Measurements from ENCODE around the gene ONECUT1.

Gene ONECUT1

GRCh38 chr15:52780172-52780980 is 9.8 kb downstream of the ONECUT1 start:
- DNase-seq, result peak; percentile 9

DNA sequence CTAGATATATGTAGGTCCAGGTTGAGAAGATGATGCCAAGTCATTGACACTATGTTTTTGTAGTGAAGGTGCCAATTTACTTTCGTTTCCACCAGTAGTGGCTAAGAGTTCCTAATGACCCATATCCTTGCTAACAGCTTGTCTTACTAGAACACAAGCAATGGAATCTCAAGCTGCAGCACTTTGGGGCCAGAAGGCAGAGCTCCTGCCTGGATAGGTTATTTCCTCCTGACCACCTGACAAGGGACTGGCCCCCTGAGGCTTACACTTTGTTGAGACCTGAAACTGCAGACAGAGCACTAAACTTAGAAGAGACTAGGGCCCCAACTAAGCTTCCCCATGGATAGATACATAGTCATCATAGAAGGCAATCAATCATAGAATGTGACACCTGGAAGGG is 11.7 kb downstream of the ONECUT1 start:
- no peak for DNase-seq

GRCh38 chr15:52772766-52773165 is 17.4 kb downstream of the ONECUT1 start:
- no peak for DNase-seq

DNA sequence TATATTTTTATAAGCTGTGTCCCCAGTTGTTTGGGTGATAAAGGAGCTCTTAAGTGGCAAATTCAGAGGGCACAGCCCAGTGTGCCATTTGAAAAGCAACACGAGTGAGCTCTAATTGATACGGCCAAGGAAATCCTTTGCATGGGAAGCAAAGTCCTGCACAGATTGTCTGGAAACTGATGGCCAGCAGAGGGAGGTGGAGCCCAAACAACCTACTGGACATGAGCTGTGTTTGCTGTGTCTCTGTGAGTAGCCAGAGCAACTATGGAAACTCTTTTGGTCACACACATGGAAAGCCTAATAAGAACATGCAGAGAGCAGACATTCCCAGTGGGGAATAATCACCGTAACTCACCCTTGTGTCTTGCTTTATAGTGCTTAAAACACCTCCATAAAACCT is 24.4 kb downstream of the ONECUT1 start:
- no peak for DNase-seq

DNA sequence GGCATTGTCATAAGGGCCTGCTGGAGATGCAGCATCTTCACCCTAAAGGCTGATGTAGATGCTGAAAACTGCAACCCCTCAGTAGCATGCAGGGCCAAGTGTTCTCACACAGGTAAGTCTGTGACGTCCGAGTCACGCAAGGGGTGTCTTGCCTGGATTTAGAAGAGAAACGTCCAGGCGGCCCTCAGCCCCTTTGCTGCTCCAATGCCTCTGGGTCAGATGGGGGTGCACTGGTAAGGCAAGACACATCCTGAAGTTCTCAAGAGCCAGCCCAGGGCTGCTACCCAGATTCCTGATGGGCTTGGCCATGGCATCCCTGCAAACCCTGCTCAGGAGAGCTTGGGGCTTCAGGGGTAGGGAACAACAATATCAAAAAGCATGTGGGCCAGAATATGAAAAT is 25.4 kb downstream of the ONECUT1 start:
- DNase-seq, result no peak

GRCh38 chr15:52762621-52763020 is 27.5 kb downstream of the ONECUT1 start:
- DNase-seq, result no peak

DNA sequence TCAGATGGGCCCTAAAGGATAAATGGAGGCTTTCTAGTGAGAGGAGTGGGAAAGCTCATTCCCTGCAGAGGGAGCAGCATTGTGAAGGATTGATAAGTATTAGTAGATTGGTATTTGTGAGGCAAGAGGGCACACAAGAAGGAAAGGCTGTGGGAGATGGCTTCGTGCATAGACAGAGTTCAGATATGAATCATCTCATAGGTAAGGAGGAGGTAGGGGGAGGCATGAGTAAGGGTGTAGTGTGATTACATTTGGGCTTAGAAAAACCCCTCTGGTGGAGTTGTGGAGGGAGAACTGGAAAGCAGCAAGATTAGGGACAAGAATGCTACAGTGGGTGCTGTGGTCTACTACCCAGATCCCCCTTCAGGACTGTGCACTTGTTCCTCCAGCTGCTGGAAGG is 29.6 kb downstream of the ONECUT1 start:
- no peak for DNase-seq

GRCh38 chr15:52759969-52760368 is 30.2 kb downstream of the ONECUT1 start:
- DNase-seq, result no peak

DNA sequence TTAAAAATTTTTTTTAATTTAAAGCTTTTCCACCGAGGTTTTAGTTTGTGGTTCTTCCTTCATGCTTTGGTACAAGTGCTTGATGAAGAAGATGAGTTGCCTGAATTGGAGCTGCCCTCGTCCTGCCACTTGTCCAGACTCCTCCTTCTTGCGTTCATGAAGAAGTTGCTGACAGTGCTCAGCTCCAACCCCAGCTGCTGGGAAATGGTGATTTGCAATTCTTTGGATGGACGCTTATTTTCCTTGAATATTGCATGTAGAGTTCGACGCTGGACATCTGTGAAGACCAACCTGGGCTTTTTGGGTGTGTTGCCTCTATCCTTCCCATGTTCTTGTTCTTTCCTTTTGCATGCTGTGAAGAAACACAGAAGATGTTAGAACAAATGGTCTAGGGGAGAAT is 32.6 kb downstream of the ONECUT1 start:
- DNase-seq, result no peak

- no peak for DNase-seq
Measured at GRCh38 chr15:52751522-52751921, 38.6 kb downstream of the ONECUT1 start.

DNA sequence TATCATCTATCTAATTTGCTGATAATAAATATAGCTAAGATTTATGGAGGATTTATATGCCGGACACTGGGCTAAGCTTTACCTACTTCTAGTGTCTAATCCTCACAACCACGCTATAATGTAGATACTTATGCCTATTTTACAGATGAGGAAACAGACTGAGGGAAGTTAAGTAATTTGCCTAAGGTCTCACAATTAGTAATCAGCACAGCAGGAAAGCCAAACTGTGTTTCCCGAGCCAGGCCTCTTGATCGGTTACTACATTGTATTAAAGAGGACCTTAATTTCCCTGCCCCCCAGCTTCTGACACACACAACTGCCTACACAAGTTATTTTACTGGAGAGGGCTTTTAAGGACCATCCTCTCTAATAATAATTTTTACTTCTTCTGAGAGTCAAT is 40.9 kb downstream of the ONECUT1 start:
- DNase-seq, result no peak

GRCh38 chr15:52746162-52746757 is 43.9 kb downstream of the ONECUT1 start:
- DNase-seq, result no peak

DNA sequence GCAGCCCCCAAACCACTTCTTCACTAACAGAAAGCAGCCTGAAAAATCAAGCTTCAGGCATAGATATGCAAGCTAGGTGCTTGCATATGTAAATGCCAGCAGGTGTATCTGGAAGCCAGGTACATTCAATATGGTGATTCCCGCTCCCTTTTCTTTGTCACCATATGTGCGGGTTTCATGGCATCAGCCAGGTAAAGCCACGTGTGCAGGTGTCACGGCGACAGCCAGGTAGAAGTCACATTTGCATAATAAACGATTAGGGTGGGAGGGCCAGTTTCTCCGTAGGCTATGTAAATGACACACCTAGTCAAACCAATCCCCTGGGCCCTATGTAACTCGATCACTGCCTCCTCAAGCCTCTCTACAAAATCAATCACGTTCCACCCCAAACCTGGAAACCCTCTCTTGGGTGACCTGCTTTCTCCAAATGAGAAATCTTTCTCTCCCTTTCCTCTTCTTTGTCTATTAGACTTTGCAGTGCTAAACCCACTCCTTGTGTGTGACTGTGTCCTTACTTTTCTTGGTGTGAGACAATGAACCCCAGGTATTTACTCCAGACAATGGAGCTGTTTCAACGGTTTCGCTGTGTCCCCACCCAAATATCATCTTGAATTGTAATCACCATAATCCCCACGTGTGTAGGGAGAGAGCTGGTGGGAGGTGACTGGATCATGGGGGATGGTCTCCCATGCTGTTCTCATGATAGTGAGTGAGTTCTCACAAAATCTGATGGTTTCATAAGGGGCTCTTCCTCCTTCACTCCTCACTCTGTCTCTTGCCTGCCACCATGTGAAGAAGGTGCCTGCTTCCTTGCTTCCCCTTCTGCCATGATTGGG is 44.6 kb downstream of the ONECUT1 start:
- no peak for DNase-seq

- no peak for DNase-seq
Measured at GRCh38 chr15:52738311-52738710, 51.8 kb downstream of the ONECUT1 start.

- DNase-seq, result no peak
Measured at GRCh38 chr15:52737720-52738119, 52.4 kb downstream of the ONECUT1 start.

DNA sequence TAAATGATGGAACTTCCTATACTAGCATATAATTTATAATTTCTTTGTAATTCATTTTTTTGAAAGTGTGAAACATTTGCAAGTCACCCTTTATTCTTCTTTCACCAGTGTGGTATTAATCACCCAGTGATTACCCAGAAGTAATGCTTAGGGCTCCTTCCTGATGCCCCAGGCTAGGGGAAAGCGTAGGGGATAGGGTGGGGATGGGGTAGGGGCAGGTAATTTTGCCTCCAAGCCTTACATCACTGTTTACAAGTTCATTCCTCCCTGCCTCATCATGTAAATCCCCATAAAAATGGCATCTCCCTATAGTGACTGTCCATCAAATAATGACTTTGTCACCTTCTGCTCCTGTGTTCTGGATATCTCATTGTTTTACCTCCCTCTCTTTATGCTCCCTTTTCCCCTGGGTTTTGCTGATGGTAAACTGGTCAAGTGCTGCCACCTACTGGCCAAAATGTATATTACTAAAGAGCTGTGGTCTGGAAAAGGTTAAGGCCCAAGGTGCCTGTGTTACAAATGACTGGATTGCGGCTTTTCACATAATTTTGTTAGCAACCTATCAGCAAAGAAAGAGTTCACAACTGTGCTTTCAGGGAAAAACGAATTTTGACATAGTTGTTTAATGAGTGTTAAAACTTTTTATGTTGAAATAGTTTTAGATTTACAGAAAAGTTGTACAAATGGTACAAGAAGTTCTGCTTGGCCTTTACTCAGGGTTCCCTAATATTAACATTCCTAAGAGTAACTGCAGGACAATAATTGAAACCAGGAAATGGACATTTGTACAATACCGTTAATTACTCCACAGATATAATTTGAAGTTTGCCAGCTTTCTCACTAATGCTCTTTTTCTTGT is 54.7 kb downstream of the ONECUT1 start:
- DNase-seq, result peak; percentile 29

- DNase-seq, result no peak
Measured at GRCh38 chr15:52734329-52734728, 55.8 kb downstream of the ONECUT1 start.

- DNase-seq, result no peak
Measured at GRCh38 chr15:52733696-52734255, 56.4 kb downstream of the ONECUT1 start.

- DNase-seq, result no peak
Measured at GRCh38 chr15:52733088-52733487, 57.0 kb downstream of the ONECUT1 start.

DNA sequence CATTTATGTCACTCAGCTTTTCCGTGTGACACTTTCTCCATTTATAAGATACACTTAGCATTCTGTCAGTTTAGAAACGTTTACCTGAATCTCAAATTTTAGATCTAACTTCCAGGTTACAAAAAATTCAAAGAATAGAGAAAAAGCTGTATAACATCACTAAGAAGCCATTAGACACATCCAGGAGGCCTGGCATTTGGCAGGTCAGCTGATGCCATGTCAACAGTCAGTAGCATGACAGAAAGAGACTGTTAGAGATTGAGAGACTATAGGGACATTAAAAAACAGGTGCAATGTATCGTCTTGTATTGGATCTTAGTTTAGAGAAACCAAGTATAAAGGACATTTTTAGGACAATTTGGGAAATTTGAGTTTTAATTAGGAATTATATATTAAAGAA is 57.6 kb downstream of the ONECUT1 start:
- no peak for DNase-seq

GRCh38 chr15:52731732-52732470 is 58.2 kb downstream of the ONECUT1 start:
- no peak for DNase-seq

DNA sequence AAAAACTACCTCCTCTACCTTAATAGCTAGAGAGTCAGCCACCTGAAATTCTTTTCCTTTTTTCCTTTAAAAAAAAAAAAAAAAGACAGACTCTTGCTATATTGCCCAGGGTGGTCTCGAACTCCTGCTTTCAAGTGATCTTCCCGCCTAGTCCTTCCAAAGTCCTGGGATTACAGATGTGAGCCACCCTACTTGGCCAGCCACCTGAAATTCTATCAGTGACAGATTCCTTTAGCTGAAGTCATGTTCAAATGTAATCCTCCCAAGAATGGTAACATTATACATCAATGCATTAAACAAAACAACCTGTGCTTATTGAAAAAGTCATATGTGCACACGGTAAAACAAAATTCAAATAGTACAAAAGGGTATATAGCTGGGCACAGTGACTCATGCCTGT is 59.1 kb downstream of the ONECUT1 start:
- DNase-seq, result no peak

All from NCI-H1436 treated with DMSO at 0.1 percent for 48 hours (cell line).